ENCODE measurements around the gene TMEM150C. TPM values are rescaled to one million over a fixed set of nuclear protein-coding genes. Genes with fewer than 3 reads are reported as not detected.

Gene TMEM150C
- total and polyA plus RNA-seq, 2 of the 8 experiments (the other 6 are each of a cell fraction or from before 2014, with no cell fraction given) = 1.5 to 1.7 TPM

GRCh38 chr4:82611527-82611926 is 49.7 kb upstream of the TMEM150C start (continued):
- no peak for TF ChIP-seq CHD2 (IDR thresholded peaks at IDR 0.05; ENCODE audit: low read length)
- no peak for TF ChIP-seq USF2 (IDR thresholded peaks at IDR 0.05; ENCODE audit: low read length)
- TF ChIP-seq ATF2 (IDR thresholded peaks at IDR 0.05; ENCODE audit: low read length) = no peak
- no peak for TF ChIP-seq PHF8 (conservative IDR thresholded peaks at IDR 0.05; ENCODE audit: low read depth, low read length)
- no peak for TF ChIP-seq ZNF274 (IDR thresholded peaks at IDR 0.05; ENCODE audit: borderline replicate concordance, extremely low read depth, low read length)
- no peak for TF ChIP-seq POLR2AphosphoS5 (IDR thresholded peaks at IDR 0.05; ENCODE audit: low read depth, low read length)

All from H1 (cell line).